HL-60 (cell line): ENCODE measurements around the gene AANAT.

Experiments used
- POLR2AphosphoS5 ChIP-seq: IDR thresholded peaks from 2 replicates; pipeline ENCODE4 v1.6.1; 2012; ENCODE audit warnings: low read depth
- SPI1 ChIP-seq: IDR thresholded peaks from 2 replicates; pipeline ENCODE4 v1.6.1; 2012; ENCODE audit warnings: low read depth, mild to moderate bottlenecking, borderline replicate concordance
- TF ChIP-seq, protein P1 (sequence below): IDR thresholded peaks from one replicate; pipeline ENCODE4 v1.5.1; 2011; ENCODE audit warnings: low read length, control low read depth, inconsistent platforms; ENCODE audit not compliant: insufficient read depth
- TF ChIP-seq, protein P2 (sequence below): IDR thresholded peaks from 2 replicates; pipeline ENCODE4 v1.6.1; 2012; ENCODE audit warnings: low read depth; ENCODE audit not compliant: insufficient replicate concordance

DNA sequence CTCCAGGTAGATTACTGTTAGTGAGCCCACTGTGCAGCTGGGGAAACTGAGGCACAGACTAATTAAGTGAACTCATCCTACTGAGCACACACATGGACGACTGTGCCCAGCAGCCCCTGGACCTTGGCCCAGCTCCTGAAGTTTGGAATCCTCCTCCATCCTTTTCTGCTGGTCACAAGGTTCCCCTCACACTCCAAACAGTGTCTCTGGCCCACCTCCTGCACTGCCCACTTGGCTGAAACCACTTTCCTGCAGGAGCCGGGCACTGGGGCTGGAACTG, 30.2 kb downstream of the AANAT start:
- no peak for TF ChIP-seq SPI1
- TF ChIP-seq, protein P1, sequence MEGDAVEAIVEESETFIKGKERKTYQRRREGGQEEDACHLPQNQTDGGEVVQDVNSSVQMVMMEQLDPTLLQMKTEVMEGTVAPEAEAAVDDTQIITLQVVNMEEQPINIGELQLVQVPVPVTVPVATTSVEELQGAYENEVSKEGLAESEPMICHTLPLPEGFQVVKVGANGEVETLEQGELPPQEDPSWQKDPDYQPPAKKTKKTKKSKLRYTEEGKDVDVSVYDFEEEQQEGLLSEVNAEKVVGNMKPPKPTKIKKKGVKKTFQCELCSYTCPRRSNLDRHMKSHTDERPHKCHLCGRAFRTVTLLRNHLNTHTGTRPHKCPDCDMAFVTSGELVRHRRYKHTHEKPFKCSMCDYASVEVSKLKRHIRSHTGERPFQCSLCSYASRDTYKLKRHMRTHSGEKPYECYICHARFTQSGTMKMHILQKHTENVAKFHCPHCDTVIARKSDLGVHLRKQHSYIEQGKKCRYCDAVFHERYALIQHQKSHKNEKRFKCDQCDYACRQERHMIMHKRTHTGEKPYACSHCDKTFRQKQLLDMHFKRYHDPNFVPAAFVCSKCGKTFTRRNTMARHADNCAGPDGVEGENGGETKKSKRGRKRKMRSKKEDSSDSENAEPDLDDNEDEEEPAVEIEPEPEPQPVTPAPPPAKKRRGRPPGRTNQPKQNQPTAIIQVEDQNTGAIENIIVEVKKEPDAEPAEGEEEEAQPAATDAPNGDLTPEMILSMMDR, result no peak
- no peak for TF ChIP-seq POLR2AphosphoS5
- TF ChIP-seq, protein P2, sequence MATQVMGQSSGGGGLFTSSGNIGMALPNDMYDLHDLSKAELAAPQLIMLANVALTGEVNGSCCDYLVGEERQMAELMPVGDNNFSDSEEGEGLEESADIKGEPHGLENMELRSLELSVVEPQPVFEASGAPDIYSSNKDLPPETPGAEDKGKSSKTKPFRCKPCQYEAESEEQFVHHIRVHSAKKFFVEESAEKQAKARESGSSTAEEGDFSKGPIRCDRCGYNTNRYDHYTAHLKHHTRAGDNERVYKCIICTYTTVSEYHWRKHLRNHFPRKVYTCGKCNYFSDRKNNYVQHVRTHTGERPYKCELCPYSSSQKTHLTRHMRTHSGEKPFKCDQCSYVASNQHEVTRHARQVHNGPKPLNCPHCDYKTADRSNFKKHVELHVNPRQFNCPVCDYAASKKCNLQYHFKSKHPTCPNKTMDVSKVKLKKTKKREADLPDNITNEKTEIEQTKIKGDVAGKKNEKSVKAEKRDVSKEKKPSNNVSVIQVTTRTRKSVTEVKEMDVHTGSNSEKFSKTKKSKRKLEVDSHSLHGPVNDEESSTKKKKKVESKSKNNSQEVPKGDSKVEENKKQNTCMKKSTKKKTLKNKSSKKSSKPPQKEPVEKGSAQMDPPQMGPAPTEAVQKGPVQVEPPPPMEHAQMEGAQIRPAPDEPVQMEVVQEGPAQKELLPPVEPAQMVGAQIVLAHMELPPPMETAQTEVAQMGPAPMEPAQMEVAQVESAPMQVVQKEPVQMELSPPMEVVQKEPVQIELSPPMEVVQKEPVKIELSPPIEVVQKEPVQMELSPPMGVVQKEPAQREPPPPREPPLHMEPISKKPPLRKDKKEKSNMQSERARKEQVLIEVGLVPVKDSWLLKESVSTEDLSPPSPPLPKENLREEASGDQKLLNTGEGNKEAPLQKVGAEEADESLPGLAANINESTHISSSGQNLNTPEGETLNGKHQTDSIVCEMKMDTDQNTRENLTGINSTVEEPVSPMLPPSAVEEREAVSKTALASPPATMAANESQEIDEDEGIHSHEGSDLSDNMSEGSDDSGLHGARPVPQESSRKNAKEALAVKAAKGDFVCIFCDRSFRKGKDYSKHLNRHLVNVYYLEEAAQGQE, result no peak
